HG03025 (cell line): ENCODE data around the gene AGAP9.
"Not testable (repeated sequence)": the region's sequence is repeated elsewhere in the genome, so short reads cannot be mapped to it uniquely, and the experiment has no call there.

Source experiments
- ATAC-seq: cut with Tn5 transposase; IDR thresholded peaks from one replicate; pipeline ENCODE4 v1.9.1; 2021; ENCODE audit warnings: mild to moderate bottlenecking, moderate library complexity; ENCODE audit not compliant: unreplicated experiment, low FRiP score

The AGAP9 gene

GRCh38 chr10:47489630-47490029 is 33.8 kb downstream of the AGAP9 start:
- ATAC-seq, result not testable (repeated sequence)

- ATAC-seq, result not testable (repeated sequence)
Observed at GRCh38 chr10:47485943-47486342, 37.5 kb downstream of the AGAP9 start.

GRCh38 chr10:47484786-47485185 is 38.7 kb downstream of the AGAP9 start:
- ATAC-seq, result not testable (repeated sequence)

GRCh38 chr10:47483923-47484322 is 39.5 kb downstream of the AGAP9 start, which contains the start of gene ANXA8:
TSS of gene ANXA8 (minus strand) at chr10:47484115. CDS start at chr10:47483933, 182 bp downstream.
- ATAC-seq, result not testable (repeated sequence)

GRCh38 chr10:47482367-47482766 is 41.1 kb downstream of the AGAP9 start:
- not testable (repeated sequence) for ATAC-seq

GRCh38 chr10:47481768-47482181 is 41.7 kb downstream of the AGAP9 start:
- not testable (repeated sequence) for ATAC-seq

GRCh38 chr10:47481182-47481766 is 42.2 kb downstream of the AGAP9 start:
- ATAC-seq, result not testable (repeated sequence)

- ATAC-seq, result not testable (repeated sequence)
Observed at GRCh38 chr10:47480133-47480532, 43.3 kb downstream of the AGAP9 start.

GRCh38 chr10:47478114-47478513 is 45.3 kb downstream of the AGAP9 start:
- not testable (repeated sequence) for ATAC-seq

GRCh38 chr10:47477078-47477477 is 46.4 kb downstream of the AGAP9 start:
- not testable (repeated sequence) for ATAC-seq

GRCh38 chr10:47475101-47475500 is 48.3 kb downstream of the AGAP9 start:
- not testable (repeated sequence) for ATAC-seq

- ATAC-seq, result not testable (repeated sequence)
Observed at GRCh38 chr10:47473516-47473915, 49.9 kb downstream of the AGAP9 start.

- not testable (repeated sequence) for ATAC-seq
Observed at GRCh38 chr10:47472647-47473046, 50.8 kb downstream of the AGAP9 start.

- not testable (repeated sequence) for ATAC-seq
Observed at GRCh38 chr10:47472072-47472471, 51.4 kb downstream of the AGAP9 start.

GRCh38 chr10:47468731-47469528 is 54.5 kb downstream of the AGAP9 start:
- ATAC-seq, result not testable (repeated sequence)

GRCh38 chr10:47467957-47468356 is 55.5 kb downstream of the AGAP9 start:
- not testable (repeated sequence) for ATAC-seq

GRCh38 chr10:47467458-47467857 is 56.0 kb downstream of the AGAP9 start:
- not testable (repeated sequence) for ATAC-seq

GRCh38 chr10:47465216-47465917 is 58.1 kb downstream of the AGAP9 start:
- ATAC-seq, result not testable (repeated sequence)

GRCh38 chr10:47462577-47463358 is 60.7 kb downstream of the AGAP9 start:
- not testable (repeated sequence) for ATAC-seq

- ATAC-seq, result not testable (repeated sequence)
Observed at GRCh38 chr10:47461261-47461687, 62.2 kb downstream of the AGAP9 start.
